ENCODE measurements around the gene ACVR1. TPM values are rescaled to one million over a fixed set of nuclear protein-coding genes. Genes with fewer than 3 reads are reported as not detected.

The ACVR1 gene
- total RNA-seq, 1 experiment from 2014 or later, result 17.1 TPM

GRCh38 chr2:157789933-157790511 lies 86.1 kb downstream of the ACVR1 start:
- intact Hi-C loops (cut with micrococcal nuclease; ENCODE audit: unreplicated experiment), result no loop called here
- Histone ChIP-seq H3K27ac (ENCODE audit: low read depth, low read length, poor library complexity, severe bottlenecking) (no peak overlapping the region), H3K27me3 (replicated peaks; ENCODE audit: insufficient read depth, low read depth, low read length, poor library complexity) (no peaks in the 10 kb centered on the region), H3K4me3 (ENCODE audit: low read depth, low read length, poor library complexity, severe bottlenecking) (no peak overlapping the region), H3K36me3 (ENCODE audit: insufficient read depth, low read length, poor library complexity, severe bottlenecking) (no peaks in the 10 kb centered on the region), H3K4me1 (ENCODE audit: insufficient read depth, low read length, poor library complexity, severe bottlenecking) (peaks cover 24% of the 10 kb centered on the region), H3K9me3 (ENCODE audit: low read depth, low read length, poor library complexity, severe bottlenecking) (no peaks in the 10 kb centered on the region)
- ChIA-PET POLR2A (ENCODE audit: low non-redundant PET) (no interaction called here), CTCF (no interaction called here)
- no TSS peak for BruUV-seq (replicated peaks)
- no peak for DNase-seq (ENCODE audit: low spot score)
- TF ChIP-seq CTCF (conservative IDR thresholded peaks at IDR 0.05; ENCODE audit: low read depth, low read length) (no peak), EZH2 (IDR thresholded peaks at IDR 0.05; ENCODE audit: borderline replicate concordance, low read depth, low read length, poor library complexity, severe bottlenecking) (no peak)

DNA sequence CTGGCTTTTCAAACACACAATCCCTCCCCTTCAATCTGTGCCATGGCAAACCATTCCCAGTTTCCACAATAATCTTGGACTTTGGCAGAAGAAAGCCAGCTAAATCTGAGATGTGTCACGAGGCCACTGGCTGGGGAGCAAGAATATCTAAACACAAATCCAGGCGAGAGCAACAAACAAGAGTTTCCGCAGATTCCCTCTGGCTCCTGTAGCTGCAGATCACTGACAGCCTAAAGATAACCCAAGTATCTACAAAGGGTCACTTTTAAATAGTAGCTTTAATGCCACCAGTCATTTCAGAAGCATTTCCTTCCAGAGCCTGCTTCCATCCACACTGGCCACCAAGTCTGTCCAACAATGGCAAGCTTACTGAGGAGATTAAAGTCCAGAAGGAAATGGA lies 86.9 kb downstream of the ACVR1 start:
- peaks cover 31% of the 10 kb centered on the region for H3K4me1 ChIP-seq (ENCODE audit: insufficient read depth, low read length, poor library complexity, severe bottlenecking)
- CTCF ChIA-PET, result no interaction called here
- TF ChIP-seq CTCF (conservative IDR thresholded peaks at IDR 0.05; ENCODE audit: low read depth, low read length) (no peak), EZH2 (IDR thresholded peaks at IDR 0.05; ENCODE audit: borderline replicate concordance, low read depth, low read length, poor library complexity, severe bottlenecking) (no peak)

DNA sequence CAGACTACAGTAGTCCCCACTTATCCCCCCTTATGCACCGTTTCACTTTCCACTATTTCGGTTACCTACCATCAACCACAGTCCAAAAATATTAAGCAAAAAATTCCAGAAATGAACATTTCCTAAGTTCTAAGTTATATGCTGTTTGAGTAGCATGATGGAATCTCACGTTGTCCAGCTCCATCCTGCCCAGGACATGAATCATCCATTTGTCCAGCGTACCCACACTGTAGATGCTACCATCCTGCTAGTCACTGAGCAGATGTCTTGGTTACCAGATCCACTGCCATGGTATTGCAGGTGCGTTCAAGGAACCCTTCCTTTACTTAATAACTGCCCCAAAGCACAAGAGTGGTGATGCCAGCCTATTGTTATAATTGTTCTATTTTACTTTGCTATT lies 87.9 kb downstream of the ACVR1 start:
- DNase-seq (ENCODE audit: low spot score), result no peak
- no peak overlapping the region for H3K4me3 ChIP-seq (ENCODE audit: low read depth, low read length, poor library complexity, severe bottlenecking)
- TF ChIP-seq EZH2 (IDR thresholded peaks at IDR 0.05; ENCODE audit: borderline replicate concordance, low read depth, low read length, poor library complexity, severe bottlenecking) (no peak), CTCF (conservative IDR thresholded peaks at IDR 0.05; ENCODE audit: low read depth, low read length) (no peak)
- no peak overlapping the region for H3K27ac ChIP-seq (ENCODE audit: low read depth, low read length, poor library complexity, severe bottlenecking)
- CTCF ChIA-PET, result no interaction called here
- no peaks in the 10 kb centered on the region for H3K9me3 ChIP-seq (ENCODE audit: low read depth, low read length, poor library complexity, severe bottlenecking)
- peaks cover 39% of the 10 kb centered on the region for H3K4me1 ChIP-seq (ENCODE audit: insufficient read depth, low read length, poor library complexity, severe bottlenecking)
- POLR2A ChIA-PET (ENCODE audit: low non-redundant PET), result no interaction called here
- no TSS peak for BruUV-seq (replicated peaks)
- intact Hi-C loops (cut with micrococcal nuclease; ENCODE audit: unreplicated experiment), result no loop called here
- H3K36me3 ChIP-seq (ENCODE audit: insufficient read depth, low read length, poor library complexity, severe bottlenecking), result no peaks in the 10 kb centered on the region
- H3K27me3 ChIP-seq (replicated peaks; ENCODE audit: insufficient read depth, low read depth, low read length, poor library complexity), result no peaks in the 10 kb centered on the region

More for the DNA sequence above, 86.9 kb downstream of the ACVR1 start:
- POLR2A ChIA-PET (ENCODE audit: low non-redundant PET), result no interaction called here
- H3K9me3 ChIP-seq (ENCODE audit: low read depth, low read length, poor library complexity, severe bottlenecking), result no peaks in the 10 kb centered on the region
- no peak overlapping the region for H3K27ac ChIP-seq (ENCODE audit: low read depth, low read length, poor library complexity, severe bottlenecking)
- no peaks in the 10 kb centered on the region for H3K27me3 ChIP-seq (replicated peaks; ENCODE audit: insufficient read depth, low read depth, low read length, poor library complexity)
- DNase-seq (ENCODE audit: low spot score), result no peak
- BruUV-seq (replicated peaks), result no TSS peak
- intact Hi-C loops (cut with micrococcal nuclease; ENCODE audit: unreplicated experiment), result no loop called here
- H3K4me3 ChIP-seq (ENCODE audit: low read depth, low read length, poor library complexity, severe bottlenecking), result no peak overlapping the region
- H3K36me3 ChIP-seq (ENCODE audit: insufficient read depth, low read length, poor library complexity, severe bottlenecking), result no peaks in the 10 kb centered on the region
